GM23248 (cell line): ENCODE data around the gene NPB. TPM values are rescaled to one million over a fixed set of nuclear protein-coding genes. Genes with fewer than 3 reads are reported as not detected.

ENCODE experiments used
- DNase-seq: peaks from one replicate; pipeline ENCODE4 v3.0.0-alpha.2; 2015
- H2AFZ ChIP-seq: fragments of 200-600 bp; sonication (generic); 2 replicates; pipeline ENCODE4 v1.6.1; 2016; ENCODE audit warnings: antibody characterized with exemption
- H3F3A ChIP-seq: fragments of 200-600 bp; sonication (generic); 2 replicates; pipeline ENCODE4 v1.6.1; 2016; ENCODE audit warnings: mild to moderate bottlenecking, antibody characterized with exemption, mixed run types; ENCODE audit not compliant: insufficient read depth
- H3K27ac ChIP-seq: fragments of 200-600 bp; sonication (generic); 2 replicates; pipeline ENCODE4 v1.5.1; 2016; ENCODE audit warnings: mild to moderate bottlenecking
- H3K27me3 ChIP-seq: fragments of 200-600 bp; sonication (generic); replicated peaks from 2 replicates; pipeline ENCODE4 v1.6.1; 2016; ENCODE audit warnings: mild to moderate bottlenecking; ENCODE audit not compliant: insufficient read depth
- H3K36me3 ChIP-seq: fragments of 200-600 bp; sonication (generic); 2 replicates; pipeline ENCODE4 v1.6.1; 2016; ENCODE audit warnings: low read depth, mild to moderate bottlenecking
- H3K4me1 ChIP-seq: fragments of 200-600 bp; sonication (generic); 2 replicates; pipeline ENCODE4 v1.6.1; 2016; ENCODE audit warnings: mild to moderate bottlenecking; ENCODE audit not compliant: insufficient read depth
- H3K4me2 ChIP-seq: fragments of 200-600 bp; sonication (generic); one replicate; pipeline ENCODE4 v1.6.1; 2016; ENCODE audit warnings: mild to moderate bottlenecking; ENCODE audit not compliant: unreplicated experiment
- H3K4me3 ChIP-seq: fragments of 200-600 bp; sonication (generic); 2 replicates; pipeline ENCODE4 v1.5.1; 2016; ENCODE audit warnings: mild to moderate bottlenecking
- H3K79me2 ChIP-seq: fragments of 200-600 bp; sonication (generic); 2 replicates; pipeline ENCODE4 v1.6.1; 2016; ENCODE audit warnings: mild to moderate bottlenecking; ENCODE audit not compliant: insufficient read depth
- H3K9ac ChIP-seq: fragments of 200-600 bp; sonication (generic); 2 replicates; pipeline ENCODE4 v1.6.1; 2016; ENCODE audit warnings: mild to moderate bottlenecking
- H3K9me2 ChIP-seq: fragments of 200-600 bp; sonication (generic); 2 replicates; pipeline ENCODE4 v1.6.1; 2016; ENCODE audit warnings: mixed run types, mild to moderate bottlenecking, moderate library complexity; ENCODE audit not compliant: insufficient read depth
- H3K9me3 ChIP-seq: fragments of 200-600 bp; sonication (generic); one replicate; pipeline ENCODE4 v1.6.1; 2017; ENCODE audit warnings: low read depth
- H4K20me1 ChIP-seq: fragments of 200-600 bp; sonication (generic); 2 replicates; pipeline ENCODE4 v1.6.0; 2016; ENCODE audit not compliant: insufficient read depth
- EZH2 ChIP-seq: fragments of 200-600 bp; sonication (generic); IDR thresholded peaks from 2 replicates; pipeline ENCODE4 v1.6.1; 2018; ENCODE audit warnings: antibody characterized with exemption, mild to moderate bottlenecking; ENCODE audit not compliant: insufficient read depth, poor library complexity, severe bottlenecking
- EZH2phosphoT487 ChIP-seq: fragments of 200-600 bp; sonication (generic); IDR thresholded peaks from 2 replicates; pipeline ENCODE4 v1.6.1; 2018; ENCODE audit warnings: antibody characterized with exemption, moderate library complexity, mild to moderate bottlenecking, low read depth; ENCODE audit not compliant: insufficient read depth
- WGBS, 2 experiments: methylation state at CpG; one replicate each; pipeline ENCODE4 v1.1.6; 2015 to 2017; ENCODE audit warnings: low lambda C conversion rate in 2 of 2, low coverage in 1 of 2; ENCODE audit errors: missing lambda C conversion rate in 2 of 2; 5-methylcytosine and 5-hydroxymethylcytosine counted together
- in situ Hi-C: fragments of 300-500 bp; cut with MboI; formaldehyde crosslinking; loops from 2 replicates; pipeline ENCODE4 v1.15.0; 2020
- polyA plus RNA-seq: library from polyadenylated mRNA; unstranded; fragments of >200 nt; fragmentation: Nextera tagmentation; extraction: Ambion mirVana; gene quantifications from 2 replicates; pipeline ENCODE4 v1.2.1, GENCODE V29; 2016
- total RNA-seq: library from RNA; depleted of rRNA; stranded (reverse); fragments of >200 nt; shearing (Covaris generic); gene quantifications from 2 replicates; pipeline ENCODE4 v1.2.3, GENCODE V29; 2014; rRNA removed

The NPB gene
- total RNA-seq: 2.4 TPM in 2 replicates
- 1.1 and 1.6 TPM in 2 replicates for polyA plus RNA-seq

GRCh38 chr17:81902023-81902652 lies at the start of gene NPB:
Gene NPB (plus strand): TSS chr17:81902238. CDS start chr17:81902278, 40 bp downstream.
- whole genome bisulfite sequencing, 2 experiments: 2 to 3% methylated on average over 35 to 68 of the region's 79 CpGs
- Histone ChIP-seq H3K9me3 (no peaks in the 10 kb centered on the region), H2AFZ (peak within 1 kb of the TSS; percentile 54; the same call in 1 of the 2 replicates), H3K4me1 (peaks cover 19% of the 10 kb centered on the region), H3K9me2 (no peaks in the 10 kb centered on the region), H3K4me3 (peak within 1 kb of the TSS; percentile 62), H3K9ac (peak within 1 kb of the TSS; percentile 36; the same call in 1 of the 2 replicates), H4K20me1 (no peaks in the 10 kb centered on the region), H3K27me3 (no peaks in the 10 kb centered on the region), H3F3A (peaks cover 28% of the 10 kb centered on the region), H3K79me2 (no peaks in the 10 kb centered on the region), H3K36me3 (no peaks in the 10 kb centered on the region), H3K27ac (no peak within 1 kb of the TSS), H3K4me2 (peak within 1 kb of the TSS; percentile 40)
- TF ChIP-seq EZH2phosphoT487: no peak
- no peak for TF ChIP-seq EZH2
- peak; percentile 51 for DNase-seq
- in situ Hi-C loops: no loop called here

- H4K20me1 ChIP-seq: no peaks in the 10 kb centered on the region
- no peaks in the 10 kb centered on the region for H3K9me3 ChIP-seq
- DNase-seq: peak; percentile 71
- peak overlapping the region; percentile 82 for H3K27ac ChIP-seq
- 61 to 62% methylated on average over 29 of the region's 29 CpGs for WGBS, 2 experiments
- peaks cover 24% of the 10 kb centered on the region for H3K4me1 ChIP-seq
- TF ChIP-seq EZH2 (no peak), EZH2phosphoT487 (no peak)
- H3K9me2 ChIP-seq: no peaks in the 10 kb centered on the region
- in situ Hi-C loops: no loop called here
- H3K36me3 ChIP-seq: peaks cover 51% of the 10 kb centered on the region; the same call in 1 of the 2 replicates
- no peak overlapping the region for H3K4me2 ChIP-seq
- H3F3A ChIP-seq: no peaks in the 10 kb centered on the region; the same call in 1 of the 2 replicates
- peak overlapping the region; percentile 95 for H3K9ac ChIP-seq
- no peak overlapping the region for H2AFZ ChIP-seq
- H3K79me2 ChIP-seq: peaks cover 100% of the 10 kb centered on the region
- H3K27me3 ChIP-seq: no peaks in the 10 kb centered on the region
- no peak overlapping the region for H3K4me3 ChIP-seq
Measured at GRCh38 chr17:81854974-81855774, 46.9 kb upstream of the NPB start.

- Histone ChIP-seq H3F3A (peaks cover 18% of the 10 kb centered on the region), H3K79me2 (peaks cover 89% of the 10 kb centered on the region), H3K4me1 (peaks cover 41% of the 10 kb centered on the region), H4K20me1 (no peaks in the 10 kb centered on the region), H3K36me3 (peaks cover 35% of the 10 kb centered on the region; the same call in 1 of the 2 replicates), H3K9ac (peak overlapping the region; percentile 95), H3K4me2 (peak overlapping the region; percentile 100), H3K4me3 (peak overlapping the region; percentile 95), H3K27me3 (no peaks in the 10 kb centered on the region), H3K27ac (peak overlapping the region; percentile 86), H3K9me2 (no peaks in the 10 kb centered on the region), H3K9me3 (no peaks in the 10 kb centered on the region), H2AFZ (no peak overlapping the region)
- WGBS, 2 experiments: 77 to 80% methylated on average over 19 to 30 of the region's 30 CpGs
- in situ Hi-C loops: no loop called here
- peak; percentile 32 for DNase-seq
- TF ChIP-seq EZH2phosphoT487 (no peak), EZH2 (no peak)
Measured at GRCh38 chr17:81858170-81858966, 43.7 kb upstream of the NPB start.
